GM12875 (cell line): Measurements from ENCODE around the gene REXO1.

Experiments
- H3K4me3 ChIP-seq: one replicate; pipeline ENCODE4 v1.5.1; 2011; ENCODE audit warnings: low read depth, low read length, control low read depth
- TF ChIP-seq, protein P1 (sequence below): IDR thresholded peaks from 2 replicates; pipeline ENCODE4 v1.5.1; 2011; ENCODE audit warnings: low read depth, mild to moderate bottlenecking, control low read depth, inconsistent platforms, low read length, moderate library complexity, borderline replicate concordance; ENCODE audit not compliant: insufficient read depth

The REXO1 gene

GRCh38 chr19:1856698-1857603 is 8.7 kb upstream of the REXO1 start:
- peak overlapping the region; percentile 49 for H3K4me3 ChIP-seq
- TF ChIP-seq, protein P1, sequence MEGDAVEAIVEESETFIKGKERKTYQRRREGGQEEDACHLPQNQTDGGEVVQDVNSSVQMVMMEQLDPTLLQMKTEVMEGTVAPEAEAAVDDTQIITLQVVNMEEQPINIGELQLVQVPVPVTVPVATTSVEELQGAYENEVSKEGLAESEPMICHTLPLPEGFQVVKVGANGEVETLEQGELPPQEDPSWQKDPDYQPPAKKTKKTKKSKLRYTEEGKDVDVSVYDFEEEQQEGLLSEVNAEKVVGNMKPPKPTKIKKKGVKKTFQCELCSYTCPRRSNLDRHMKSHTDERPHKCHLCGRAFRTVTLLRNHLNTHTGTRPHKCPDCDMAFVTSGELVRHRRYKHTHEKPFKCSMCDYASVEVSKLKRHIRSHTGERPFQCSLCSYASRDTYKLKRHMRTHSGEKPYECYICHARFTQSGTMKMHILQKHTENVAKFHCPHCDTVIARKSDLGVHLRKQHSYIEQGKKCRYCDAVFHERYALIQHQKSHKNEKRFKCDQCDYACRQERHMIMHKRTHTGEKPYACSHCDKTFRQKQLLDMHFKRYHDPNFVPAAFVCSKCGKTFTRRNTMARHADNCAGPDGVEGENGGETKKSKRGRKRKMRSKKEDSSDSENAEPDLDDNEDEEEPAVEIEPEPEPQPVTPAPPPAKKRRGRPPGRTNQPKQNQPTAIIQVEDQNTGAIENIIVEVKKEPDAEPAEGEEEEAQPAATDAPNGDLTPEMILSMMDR: no peak

DNA sequence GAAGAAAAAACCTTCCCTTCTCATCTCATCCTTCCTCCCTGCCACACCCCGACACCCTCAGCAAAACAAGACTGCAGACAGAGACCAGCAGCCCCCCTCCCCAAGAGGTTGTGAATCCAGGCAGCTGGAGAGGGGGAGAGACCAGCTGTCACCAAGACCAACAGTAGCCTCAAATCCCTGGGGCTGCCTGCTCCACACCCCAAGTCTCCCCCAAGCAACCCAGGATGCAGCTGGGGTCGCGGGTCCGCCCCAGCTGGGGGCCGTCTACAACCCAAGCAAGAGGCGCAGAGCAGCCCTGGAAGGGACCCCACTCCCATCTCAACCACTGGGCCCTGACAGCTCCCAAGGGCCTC is 8.0 kb upstream of the REXO1 start:
- H3K4me3 ChIP-seq: peak overlapping the region; percentile 49
- TF ChIP-seq, protein P1: no peak

- peak overlapping the region; percentile 49 for H3K4me3 ChIP-seq
- TF ChIP-seq, protein P1: no peak
These were observed 7.6 kb upstream of the REXO1 start for GRCh38 chr19:1855828-1856255.

- TF ChIP-seq, protein P1: peak; percentile 7; the same call in 1 of the 2 replicates
- peak overlapping the region; percentile 49 for H3K4me3 ChIP-seq
These were observed 7.0 kb upstream of the REXO1 start for GRCh38 chr19:1855040-1855827.

DNA sequence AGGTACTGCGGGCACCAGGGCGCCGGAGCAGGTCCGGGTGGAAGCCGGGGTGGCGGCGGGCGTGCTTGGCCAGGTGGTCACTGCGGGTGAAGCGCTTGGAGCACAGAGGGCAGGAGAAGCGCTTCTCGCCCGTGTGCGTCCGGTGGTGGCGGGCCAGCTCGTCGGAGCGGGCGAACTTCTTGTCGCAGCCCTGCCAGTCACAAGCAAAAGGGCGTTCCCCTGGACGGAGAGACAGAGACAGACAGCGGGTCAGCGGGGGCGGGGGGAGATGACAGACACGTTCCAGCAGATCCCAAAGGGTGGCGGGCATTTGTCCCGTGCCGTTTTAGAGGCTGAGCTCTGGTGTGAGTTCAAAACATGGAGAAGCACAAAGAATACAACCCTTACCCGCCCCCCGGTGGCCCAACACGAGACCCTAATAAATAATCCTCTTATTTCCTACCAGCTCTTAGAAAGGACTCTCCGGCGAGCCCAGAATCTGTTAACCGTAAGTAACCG is 6.3 kb upstream of the REXO1 start:
- TF ChIP-seq, protein P1: no peak
- no peak overlapping the region for H3K4me3 ChIP-seq

DNA sequence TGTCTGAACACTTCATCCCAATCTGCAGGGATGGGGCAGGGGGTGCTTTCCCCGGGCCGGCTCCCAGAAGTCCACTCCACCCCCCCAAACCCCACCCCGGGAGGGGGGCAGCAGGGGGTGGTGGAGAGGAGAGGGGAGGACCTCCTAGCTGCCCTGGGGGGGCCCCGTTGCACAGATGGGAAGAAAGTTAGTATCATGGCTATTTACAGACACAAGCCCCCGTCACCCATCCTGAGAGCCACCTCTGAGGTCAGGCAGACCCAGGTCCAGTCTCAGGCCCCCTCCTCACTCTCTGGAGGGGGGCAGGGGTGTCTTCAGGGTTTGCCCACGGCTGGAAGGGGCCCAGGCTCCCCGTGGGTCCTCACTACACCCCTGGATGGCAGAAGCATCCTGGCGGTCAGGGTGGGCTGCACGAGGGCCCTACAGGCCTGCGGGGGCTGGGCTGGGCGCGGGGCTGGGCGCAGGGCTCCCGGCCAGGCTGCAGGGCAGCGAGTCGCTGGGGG is 5.8 kb upstream of the REXO1 start:
- H3K4me3 ChIP-seq: no peak overlapping the region
- TF ChIP-seq, protein P1: no peak
